GM18502 (cell line): Measurements from ENCODE around the gene STX10.
"Not testable (repeated sequence)": the region's sequence is repeated elsewhere in the genome, so short reads cannot be mapped to it uniquely, and the experiment has no call there.

Experiments used
- ATAC-seq: cut with Tn5 transposase; IDR thresholded peaks from one replicate; pipeline ENCODE4 v1.9.1; 2021; ENCODE audit warnings: mild to moderate bottlenecking; ENCODE audit not compliant: unreplicated experiment, poor library complexity

STX10 gene, protein sequence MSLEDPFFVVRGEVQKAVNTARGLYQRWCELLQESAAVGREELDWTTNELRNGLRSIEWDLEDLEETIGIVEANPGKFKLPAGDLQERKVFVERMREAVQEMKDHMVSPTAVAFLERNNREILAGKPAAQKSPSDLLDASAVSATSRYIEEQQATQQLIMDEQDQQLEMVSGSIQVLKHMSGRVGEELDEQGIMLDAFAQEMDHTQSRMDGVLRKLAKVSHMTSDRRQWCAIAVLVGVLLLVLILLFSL

DNA sequence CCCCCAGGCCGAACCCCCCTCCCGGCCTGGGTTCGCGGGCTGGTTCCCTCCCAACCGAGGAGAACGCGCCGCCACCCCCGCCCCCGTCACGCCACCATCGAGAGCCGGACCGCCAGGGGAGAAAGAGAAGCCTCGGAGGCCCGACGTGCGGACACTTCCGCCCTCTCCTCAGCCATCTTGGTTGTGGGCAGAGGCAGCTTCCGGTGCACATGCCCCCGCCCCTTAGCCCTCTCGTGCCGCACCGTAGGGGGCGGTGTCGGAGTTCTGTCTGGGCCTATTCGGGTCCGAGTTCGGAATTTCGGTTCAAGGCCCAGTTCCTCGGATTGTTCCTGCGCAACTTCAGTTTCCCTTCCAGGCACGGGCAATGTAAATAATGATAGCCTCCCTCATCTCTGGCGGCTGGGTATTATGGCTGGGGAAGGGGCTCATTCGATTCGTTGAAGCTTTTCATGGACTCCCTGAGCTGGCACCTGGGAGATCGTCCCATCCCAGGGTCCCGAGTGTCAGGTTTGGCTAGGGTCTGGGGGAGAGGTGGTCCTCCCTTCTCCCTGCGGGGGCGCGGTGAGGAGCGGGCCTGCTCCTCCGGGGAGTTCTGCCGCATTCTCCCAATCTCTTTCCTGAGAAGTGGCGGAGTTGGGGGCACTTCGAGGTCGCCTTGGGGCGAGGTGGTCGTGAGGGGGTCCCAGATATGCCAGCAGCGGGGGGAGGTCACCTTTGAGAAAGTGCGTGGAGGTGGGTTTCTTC is at the start of gene STX10, which contains the start of gene IER2:
TSS of gene STX10 (minus strand) at position 189 of the 744 bp plus-strand sequence. CDS start 202 bp downstream, outside the sequence.
TSS of gene IER2 (plus strand) at position 225 of the 744 bp plus-strand sequence. CDS start 2,776 bp downstream, outside the sequence.
- peak; percentile 31 for ATAC-seq

DNA sequence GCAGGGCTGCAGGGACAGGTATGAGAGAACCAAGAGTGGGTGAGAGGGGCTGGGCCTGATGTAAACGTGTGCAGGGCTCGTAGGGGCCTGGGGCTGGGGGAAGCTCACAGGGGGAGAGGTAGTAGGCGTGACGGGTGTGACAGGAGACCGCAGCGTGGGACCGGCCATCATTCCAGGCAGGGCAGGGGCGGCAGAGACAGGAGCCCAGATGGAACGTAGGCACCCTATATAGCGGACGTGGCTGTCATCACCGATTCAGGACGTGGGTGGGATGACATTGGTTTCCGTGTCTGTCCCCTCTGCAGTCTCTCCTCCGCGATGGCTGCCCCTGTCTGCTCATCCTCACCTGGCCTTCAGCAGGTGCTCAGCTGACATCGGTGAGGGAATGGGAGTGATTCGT is 48.5 kb upstream of the STX10 start:
- ATAC-seq: no peak

DNA sequence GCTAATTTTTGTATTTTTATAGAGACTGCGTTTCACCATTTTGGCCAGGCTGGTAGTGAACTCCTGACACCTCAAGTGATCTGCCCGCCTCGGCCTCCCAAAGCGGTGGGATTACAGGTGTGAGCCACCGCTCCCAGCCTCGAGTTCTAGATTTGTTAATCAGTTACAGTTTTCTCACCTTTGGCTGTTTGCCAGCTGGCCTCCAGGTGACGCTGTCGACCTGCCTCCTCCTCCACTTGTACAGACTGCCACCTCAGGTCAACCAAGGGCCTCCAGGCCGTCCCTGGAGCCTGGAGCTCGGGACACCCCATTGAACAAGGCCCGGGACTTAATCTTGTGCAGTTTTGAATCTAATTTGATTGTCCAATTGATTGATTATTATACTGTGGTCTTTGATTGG is 45.5 kb upstream of the STX10 start:
- ATAC-seq: no peak

DNA sequence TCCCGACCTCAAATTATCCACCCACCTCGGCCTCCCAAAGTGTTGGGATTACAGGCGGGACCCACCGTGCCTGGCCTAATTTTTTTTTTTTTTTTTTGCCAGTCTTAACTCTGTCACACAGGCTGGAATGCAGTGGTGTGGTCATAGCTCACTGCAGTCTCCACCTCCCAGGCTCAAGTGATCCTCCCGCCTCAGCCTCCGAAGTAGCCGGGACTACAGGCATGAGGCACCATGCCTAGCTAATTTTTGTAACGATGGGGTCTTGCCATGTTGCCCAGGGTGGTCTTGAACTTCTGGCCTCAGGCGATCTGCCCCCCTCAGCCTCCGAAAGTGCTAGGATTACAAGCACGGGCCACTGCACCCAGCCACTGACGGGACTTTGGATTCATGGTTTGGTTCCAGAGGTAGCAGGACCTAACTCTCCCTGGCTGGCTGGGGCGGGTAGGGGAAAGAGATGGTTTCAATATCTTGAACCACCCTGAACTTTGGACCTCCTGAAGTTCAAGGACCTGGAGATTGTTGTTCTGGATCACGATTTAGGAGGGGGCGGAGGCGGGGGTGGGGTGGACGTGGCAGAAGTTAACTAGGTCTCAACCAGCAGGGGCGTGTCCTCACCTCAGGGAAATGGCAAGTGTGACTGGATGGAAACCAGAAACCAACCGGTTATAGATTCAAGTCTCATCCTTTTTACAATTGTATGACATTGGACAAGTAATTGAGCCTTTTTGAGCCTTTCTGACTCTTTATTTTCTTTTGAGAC is 40.8 kb upstream of the STX10 start:
- no peak for ATAC-seq

DNA sequence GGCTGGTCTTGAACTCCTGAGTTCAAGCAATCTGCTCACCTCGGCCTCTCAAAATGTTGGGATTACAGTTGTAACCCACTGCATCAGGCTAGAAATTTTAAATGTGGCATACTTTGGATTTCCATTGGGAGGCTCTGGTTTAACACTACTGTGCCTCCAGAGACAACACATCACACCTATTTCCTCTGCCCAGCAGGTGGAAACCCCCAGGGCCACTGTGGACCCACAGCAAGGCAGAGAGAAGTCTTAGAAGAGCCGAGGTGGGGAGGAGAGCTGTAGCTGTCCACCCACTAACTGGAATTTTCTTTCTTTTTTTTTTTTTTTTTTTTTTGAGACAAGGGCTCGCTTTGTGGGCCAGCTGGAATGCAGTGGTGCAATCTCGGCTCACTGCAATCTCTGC is 39.4 kb upstream of the STX10 start:
- ATAC-seq: no peak

DNA sequence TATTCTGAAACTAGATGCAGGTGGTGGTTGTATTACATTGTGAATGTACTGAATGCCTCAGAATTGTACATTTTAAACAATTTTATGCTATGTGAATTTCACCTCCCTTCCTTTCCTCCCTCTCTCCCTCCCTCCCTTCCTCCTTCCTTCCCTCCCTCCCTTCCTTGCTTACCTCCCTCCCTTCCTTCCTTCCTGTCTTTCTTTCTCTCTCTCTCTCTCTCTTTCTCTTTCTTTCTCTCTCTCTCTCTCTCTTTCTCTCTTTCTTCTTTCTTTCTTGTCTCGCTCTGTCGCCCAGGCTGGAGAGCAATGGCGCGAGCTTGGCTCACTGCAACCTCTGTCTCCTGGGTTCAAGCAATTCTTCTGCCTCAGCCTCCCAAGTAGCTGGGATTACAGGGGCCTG is 37.2 kb upstream of the STX10 start:
- no peak for ATAC-seq

DNA sequence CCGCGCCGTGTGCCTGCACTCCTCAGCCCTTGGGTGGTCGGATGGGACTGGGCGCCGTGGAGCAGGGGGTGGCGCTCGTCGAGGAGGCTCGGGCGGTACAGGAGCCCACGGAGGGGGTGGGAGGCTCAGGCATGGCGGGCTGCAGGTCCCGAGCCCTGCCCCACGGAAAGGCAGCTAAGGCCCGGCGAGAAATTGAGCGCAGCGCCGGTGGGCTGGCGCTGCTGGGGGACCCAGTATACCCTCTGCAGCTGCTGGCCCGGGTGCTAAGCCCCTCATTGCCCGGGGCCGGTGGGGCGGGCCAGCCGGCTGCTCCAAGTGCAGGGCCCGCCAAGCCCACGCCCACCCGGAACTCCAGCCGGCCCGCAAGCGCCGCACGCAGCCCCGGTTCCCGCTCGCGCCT is 36.5 kb upstream of the STX10 start:
- not testable (repeated sequence) for ATAC-seq

DNA sequence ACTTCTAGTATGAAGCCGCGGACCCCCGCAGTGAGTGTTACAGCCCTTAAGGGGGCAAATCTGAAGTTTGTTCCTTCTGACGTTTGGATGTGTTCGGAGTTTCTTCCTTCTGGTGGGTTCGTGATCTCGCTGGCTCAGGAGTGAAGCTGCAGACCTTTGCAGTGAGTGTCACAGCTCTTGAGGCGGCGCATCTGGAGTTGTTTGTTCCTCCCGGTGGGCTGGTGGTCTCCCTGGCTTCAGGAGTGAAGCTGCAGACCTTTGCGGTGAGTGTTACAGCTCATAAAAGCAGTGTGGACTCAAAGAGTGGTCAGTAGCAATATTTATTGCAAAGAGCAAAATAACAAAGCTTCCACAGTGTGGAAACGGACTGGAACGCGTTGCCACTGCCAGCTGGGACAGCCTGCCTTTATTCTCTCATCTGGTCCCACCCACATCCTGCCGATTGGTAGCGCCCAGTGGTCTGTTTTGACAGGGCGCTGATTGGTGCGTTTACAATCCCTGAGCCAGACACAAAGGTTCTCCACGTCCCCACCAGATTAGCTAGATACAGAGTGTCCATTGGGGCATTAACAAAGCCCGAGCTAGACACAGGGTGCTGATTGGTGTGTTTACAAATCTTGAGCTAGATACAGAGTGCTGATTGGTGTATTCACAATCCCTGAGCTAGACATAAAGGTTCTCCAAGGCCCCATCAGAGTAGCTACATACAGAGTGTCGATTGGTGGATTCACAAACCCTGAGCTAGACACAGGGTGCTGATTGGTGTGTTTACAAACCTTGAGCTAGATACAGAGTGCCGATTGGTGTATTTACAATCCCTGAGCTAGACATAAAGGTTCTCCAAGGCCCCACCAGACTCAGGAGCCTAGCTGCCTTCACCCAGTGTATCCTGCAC is 35.8 kb upstream of the STX10 start:
- ATAC-seq: not testable (repeated sequence)

DNA sequence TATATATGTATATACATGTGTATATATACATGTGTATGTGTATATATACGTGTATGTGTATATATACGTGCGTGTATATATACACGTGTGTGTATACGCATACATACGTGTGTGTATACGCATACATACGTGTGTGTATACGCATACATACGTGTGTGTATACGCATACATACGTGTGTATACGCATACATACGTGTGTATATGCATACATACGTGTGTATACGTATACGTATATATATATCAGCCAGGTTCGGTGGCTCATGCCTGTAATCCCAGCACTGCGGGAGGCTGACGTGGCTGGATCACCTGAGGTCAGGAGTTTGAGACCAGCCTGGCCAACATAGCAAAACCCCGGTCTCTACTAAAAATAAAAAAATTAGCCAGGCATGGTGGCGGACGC is 34.8 kb upstream of the STX10 start:
- not testable (repeated sequence) for ATAC-seq

DNA sequence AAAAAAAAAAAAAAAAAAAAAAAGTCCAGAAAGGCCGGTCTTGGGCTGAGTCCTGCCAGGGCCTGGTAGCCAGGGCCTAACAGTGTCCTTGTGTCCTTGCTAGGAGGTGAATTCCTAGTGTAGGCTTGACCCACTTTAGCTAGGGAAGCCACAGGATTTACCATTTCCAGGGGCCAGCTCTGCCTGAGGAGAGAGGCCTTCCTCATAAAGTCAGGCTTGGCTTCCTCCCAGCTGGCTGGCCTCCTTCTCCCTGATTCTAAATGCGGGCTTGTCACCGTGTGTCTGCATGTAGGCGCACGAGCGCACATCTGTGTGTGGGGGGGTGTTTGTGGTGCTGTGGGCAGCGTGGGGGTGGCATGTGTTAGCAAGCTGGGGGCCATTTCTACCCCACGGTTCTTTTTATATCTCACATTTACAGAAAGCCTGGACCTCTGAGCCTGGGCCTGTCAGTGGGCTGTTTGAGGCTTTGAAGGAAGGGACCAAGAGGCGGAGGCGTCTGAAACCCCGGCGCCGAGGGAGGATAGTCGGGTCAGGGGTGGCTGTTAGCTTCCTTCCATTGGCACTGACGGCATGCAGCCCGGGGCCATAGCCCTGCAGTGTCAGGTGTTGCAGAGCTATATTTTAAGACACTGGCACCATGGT is 31.7 kb upstream of the STX10 start:
- no peak for ATAC-seq

DNA sequence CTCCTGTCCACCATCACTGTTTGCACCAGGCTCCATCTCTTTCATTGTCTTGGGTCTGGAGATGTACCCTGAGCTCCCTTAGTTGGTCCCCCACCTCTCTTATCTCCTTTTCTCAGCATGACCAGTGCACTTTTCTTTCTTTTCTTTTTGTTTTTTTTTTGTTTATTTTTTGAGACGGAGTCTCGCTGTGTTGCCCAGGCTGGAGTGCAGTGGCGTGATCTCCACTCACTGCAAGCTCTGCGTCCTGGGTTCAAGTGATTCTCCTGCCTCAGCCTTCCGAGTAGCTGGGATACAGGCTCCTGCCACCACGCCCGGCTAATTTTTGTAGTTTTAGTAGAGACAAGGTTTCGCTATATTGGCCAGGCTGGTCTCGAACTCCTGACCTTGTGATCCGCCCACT is 28.1 kb upstream of the STX10 start:
- not testable (repeated sequence) for ATAC-seq

DNA sequence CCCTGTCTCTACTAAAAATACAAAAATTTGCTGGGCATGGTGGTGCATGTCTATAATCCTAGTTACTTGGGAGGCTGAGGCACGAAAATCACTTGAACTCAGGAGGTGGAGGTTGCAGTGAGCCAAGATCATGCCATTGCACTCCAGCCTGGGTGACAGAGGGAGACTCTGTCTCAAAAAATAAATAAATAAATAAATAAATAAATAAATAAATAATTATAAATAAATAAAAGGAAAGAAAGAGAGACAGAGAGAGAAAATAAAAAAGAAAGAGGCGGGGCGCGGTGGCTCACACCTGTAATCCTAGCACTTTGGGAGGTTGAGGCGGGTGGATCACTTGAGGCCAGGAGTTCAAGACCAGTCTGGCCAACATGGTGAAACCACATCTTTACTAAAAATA is 27.4 kb upstream of the STX10 start:
- not testable (repeated sequence) for ATAC-seq

DNA sequence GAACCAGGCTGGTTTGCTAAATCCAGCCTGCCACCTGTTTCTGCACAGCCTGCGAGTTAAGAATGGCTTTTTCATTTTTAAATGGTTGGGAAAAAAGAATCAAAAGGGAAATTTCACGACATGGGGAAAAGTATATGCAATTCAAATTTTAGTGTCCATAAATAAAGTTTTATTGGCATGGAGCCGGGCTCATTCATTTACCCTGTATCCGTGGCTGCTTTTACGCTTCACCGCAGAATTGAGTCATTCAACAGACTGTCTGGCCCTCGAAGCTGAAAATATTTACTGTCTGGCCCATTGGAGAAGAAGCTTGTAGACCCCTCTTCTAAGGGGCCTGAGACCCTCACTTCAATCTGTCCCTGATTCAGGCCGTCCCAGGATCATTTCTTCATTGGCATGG is 26.2 kb upstream of the STX10 start:
- no peak for ATAC-seq

DNA sequence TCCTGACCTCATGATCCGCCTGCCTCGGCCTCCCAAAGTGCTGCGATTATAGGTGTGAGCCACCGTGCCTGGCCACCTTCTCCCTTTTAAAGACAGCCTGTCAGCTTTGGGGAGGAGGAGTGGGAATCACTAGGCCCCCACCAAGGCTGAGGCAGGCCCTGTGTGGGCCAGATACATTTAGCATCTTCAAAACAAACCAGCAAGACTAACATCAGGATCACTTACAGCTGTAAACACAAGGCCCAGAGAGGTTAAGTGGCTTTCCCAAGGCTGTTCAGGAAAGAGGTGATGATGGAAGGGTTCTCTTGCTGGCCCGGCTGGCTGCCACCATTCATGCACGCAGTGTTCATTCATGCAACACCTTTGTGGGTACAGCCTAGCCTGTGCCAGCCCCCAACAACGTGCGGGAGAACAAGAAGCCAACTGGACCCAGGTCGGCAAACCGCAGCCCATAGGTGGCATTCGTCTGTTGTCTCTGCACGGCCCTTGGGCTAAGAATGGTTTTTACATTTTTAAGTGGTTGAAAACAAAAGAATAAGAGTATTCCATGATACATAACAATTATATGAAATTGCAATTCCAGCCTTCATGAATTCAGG is 23.1 kb upstream of the STX10 start:
- ATAC-seq: no peak

DNA sequence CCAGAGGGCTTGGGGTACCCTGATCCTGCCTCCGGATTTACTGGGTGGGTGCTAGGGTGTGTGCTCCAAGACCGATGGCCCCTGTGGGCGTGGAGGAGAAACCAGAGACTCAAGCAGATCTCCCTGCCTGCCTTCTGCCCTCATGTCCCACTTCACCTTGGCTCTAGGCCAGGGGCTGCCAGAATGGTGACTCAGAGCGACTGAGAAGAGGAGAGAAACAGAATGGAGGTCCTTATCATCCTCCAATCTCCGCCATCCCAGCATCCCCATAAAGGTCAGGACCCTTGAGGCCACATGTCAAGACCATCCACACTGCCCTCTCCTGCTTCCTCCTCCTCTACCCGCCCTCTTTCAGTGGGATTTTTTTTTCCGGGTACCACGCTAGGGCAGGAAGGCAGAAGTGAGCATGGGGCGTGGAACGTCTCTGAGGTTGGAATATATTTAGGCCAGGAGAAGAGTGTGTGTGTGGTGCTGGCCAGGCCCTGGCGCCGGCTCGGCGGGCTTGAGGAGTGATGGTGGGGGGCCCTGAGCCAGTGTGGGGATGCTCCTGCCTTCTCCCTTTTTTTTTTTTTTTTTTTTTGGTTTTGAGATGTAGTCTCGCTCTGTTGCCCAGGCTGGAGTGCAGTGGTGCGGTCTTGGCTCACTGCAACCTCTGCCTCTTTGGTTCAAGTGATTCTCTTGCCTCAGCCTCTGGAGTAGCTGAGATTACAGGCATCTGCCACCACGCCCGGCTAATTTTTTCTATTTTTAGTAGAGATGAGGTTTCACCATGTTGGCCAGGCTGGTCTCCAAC is 22.4 kb upstream of the STX10 start:
- ATAC-seq: no peak

DNA sequence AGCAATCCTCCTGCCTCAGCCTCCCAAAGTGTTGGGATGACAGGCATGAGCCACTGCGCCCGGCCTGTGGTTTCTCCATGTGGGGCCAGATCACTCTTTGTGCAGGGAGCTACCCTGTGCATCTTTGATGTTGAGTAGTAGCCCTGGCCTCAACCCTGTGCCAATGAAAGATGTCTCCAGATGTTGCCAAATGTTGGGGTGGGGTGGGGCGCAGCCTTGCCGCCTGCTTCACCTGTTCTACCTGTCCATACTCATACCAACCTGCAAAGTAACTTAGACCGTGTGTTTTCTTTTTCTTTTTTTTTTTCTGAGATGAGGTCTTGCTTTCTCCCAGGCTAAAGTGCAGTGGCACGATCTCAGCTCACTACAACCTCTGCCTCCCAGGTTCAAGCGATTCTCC is 21.0 kb upstream of the STX10 start:
- ATAC-seq: no peak

DNA sequence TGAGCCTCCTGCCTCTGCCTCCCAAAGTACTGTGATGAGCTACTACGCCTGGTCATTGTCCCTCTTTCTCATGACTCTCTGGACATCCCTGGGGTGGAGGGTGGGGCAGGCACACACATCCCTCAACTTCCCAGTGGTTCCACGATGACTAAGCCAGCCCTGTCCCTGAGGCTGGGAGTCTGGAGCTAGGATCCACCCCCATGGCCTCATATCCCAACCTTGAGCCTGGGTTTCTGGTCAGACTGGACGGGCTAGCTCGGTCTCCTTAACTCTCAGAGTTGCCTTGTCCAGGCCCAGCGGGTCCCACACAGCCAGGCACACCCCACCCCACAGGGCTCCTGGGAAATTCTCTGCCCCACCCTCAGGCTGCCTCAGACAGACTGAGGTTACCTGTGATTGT is 19.6 kb upstream of the STX10 start:
- ATAC-seq: no peak

DNA sequence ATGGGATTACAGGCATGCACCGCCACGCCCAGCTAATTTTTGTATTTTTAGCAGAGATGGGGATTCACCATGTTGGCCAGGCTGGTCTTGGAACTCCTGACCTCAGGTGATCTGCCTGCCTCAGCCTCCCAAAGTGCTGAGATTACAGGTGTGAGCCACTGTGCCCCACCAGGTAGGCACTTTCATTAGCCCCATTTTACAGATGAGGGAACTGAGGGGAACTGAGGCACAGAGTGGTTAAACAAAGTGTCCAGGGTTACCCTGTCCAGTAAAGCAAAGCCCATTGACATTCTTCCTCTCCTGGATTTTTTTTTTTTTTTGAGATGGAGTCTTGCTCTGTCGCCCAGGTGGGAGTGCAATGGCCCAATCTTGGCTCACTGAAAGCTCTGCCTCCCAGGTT is 16.0 kb upstream of the STX10 start:
- not testable (repeated sequence) for ATAC-seq
